HG02970 (cell line): Measurements from ENCODE around the gene OLFML3.
"Not testable (repeated sequence)": the region's sequence is repeated elsewhere in the genome, so short reads cannot be mapped to it uniquely, and the experiment has no call there.

Experiments
- ATAC-seq: cut with Tn5 transposase; IDR thresholded peaks from one replicate; pipeline ENCODE4 v1.9.1; 2021; ENCODE audit warnings: mild to moderate bottlenecking, moderate library complexity, moderate number of reproducible peaks; ENCODE audit not compliant: unreplicated experiment, low FRiP score

The OLFML3 gene

DNA sequence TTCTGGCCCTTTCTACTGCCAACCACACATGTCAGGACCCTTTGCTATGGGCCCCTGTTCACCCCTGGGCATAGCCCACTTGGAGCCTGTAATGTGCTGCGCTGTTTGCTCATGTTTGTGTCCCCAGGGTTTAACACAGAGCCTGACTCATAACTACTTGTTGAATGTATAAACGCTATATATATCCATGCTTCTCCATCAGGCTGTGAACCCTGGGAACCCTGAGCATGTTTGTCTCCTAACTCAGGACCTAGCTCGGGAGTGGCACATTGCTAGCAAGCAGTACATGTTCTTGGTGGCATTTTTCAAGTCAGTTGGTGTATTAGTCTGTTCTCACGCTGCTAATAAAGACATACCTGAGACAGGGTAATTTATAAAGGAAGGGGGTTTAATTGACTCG lies 8.0 kb downstream of the OLFML3 start:
- ATAC-seq, result no peak

DNA sequence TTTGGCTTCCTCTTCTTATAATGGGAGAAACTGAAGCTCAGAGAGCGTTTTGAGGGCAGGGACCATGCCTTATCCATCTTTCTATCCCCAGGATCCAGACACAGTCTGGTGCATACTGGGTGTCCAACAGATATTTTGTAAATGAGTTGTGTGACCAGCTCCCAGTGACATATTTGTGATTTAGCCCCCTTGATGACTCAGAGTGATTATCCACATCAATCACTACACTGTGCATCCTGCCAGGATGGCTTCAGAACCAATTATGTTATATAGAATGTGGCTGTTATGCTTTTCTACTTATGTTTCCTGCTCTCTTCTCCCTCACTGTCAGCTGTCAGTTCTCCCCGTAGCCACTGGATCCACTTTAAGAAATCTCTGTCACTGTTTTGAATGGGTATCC lies 11.3 kb downstream of the OLFML3 start:
- ATAC-seq, result no peak

DNA sequence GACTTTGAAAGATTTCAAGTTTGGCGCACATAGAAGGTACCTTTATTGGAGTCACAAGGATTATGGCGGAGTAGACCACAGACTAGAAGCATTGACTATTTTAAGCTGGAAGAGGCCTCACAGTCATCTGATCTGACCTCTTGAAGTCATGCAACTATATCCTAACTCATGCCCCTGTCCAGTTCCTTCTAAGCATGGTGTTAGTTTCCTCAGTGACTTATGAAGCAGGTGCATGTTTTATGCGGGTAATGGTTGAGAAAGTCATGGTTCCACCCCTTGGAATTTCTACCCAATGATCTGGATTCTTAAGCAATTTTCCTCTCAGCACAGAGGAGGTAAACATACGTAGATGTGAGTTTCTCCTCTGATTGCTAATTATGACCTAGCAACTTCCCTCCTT lies 11.7 kb downstream of the OLFML3 start:
- no peak for ATAC-seq

DNA sequence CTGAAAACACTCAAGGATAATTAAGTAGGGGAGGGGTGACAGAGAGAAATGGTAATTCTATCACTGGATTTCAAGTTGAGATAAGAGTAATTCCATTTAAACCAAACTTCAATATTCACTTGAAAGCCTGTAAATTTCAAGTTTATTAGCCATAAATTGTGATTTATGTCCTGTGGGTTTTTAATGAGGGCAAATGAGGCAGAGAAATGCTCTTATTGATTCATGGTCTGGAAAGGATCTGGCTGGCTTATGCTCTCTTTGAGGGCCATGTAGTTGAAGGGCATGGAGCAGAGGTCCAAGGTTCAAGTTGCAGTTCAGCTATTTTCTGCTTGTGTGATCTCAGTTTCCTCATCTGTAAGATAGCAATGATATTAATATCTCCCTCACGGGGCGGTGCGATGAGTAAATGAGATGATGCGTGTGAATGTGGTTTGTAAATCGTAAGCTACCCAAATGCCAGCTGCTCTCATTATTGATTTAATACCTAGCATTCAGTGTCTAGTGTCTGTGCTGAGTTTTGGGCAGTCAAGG lies 12.3 kb downstream of the OLFML3 start:
- ATAC-seq, result no peak

DNA sequence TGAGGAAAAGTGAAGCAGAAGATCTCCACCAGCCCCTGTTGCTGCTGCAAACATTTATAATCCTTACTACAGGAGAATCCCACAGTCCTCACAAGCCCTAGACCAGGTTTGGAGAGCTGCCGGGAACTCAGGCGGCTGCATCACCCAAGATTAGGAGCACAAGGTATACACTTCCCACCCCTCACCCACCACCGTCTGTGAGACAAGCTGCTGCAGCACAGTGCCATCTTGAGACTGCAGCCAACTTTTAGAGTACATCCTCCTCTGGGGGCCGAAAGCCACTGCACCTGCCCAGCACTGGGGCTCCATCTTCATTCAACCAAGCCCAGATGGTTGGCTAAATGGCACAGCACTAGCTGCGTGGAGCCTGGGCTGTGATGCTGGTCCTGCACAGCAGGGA lies 13.8 kb downstream of the OLFML3 start:
- no peak for ATAC-seq

DNA sequence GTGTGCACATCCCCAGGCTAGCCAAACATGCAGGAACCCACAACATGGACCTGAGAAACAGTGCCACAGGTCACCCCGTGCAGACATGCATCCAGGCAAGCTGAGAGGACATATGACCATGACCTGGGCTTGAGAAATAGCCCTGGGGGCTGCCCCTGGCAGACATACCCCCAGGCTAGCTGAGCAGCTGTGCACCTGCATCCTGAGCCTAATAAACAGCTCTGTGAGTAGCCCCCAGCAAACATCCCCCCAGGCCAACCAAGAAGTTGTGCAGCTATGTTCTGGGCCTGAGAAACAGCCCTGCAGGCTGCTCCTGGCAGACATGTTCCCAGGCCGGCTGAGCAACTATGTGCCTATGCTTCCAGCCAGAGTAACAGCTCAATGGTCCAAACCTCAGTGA lies 14.5 kb downstream of the OLFML3 start:
- no peak for ATAC-seq

DNA sequence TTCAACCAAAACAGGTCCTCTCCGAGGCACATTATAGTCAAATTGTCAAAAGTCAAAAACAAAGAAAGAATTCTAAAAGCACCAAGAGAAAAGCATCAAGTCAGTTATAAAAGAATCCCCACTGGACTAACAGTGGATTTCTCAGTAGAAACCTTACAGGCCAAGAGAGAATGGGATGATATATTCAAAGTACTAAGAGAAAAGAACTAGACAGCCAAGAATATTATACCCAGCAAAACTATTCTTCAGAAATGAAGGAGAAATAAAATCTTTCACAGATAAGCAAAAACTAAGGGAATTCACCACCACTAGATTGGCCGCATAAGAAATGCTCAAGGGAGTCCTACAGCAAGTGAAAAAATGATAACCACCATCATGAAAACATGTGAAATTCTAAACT lies 16.1 kb downstream of the OLFML3 start:
- no peak for ATAC-seq

DNA sequence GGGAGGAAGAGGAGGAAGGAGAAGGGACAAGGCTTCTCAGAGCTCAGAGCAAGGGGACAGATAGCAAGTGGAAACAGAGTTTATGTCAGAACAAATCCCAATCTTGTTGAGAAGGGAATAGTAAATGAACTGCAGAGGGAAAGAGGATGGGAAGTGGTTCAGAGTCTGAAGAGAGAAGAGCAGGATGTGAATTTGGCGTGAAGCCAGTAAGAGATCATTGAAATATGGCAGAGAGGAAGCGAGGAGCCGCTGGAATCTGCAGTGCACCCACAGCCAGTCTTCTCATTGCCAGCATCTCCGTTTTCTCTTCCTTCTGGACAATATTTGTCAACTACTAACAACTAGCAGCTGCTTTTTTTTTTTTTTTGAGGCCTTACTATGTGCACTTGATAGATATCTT lies 19.1 kb downstream of the OLFML3 start:
- ATAC-seq, result no peak

DNA sequence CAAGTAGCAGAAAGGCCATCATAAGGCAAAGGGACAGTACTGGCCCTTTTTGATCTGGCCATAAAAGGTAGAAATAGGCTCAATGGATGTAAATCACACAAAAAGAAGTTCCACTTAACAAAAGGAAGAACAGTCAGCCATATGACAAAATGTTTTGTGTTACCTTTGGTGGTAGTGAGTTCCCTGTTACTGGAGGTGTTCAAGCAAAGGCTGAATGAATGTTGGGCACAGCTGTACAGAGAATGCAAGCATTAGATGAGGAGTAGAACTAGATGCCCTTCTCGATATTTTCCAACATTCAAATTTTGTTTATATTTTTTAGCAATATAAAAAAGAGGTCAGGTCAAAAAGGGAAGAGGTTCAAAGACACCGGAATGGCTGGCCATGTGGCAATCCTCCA lies 20.0 kb downstream of the OLFML3 start:
- no peak for ATAC-seq

DNA sequence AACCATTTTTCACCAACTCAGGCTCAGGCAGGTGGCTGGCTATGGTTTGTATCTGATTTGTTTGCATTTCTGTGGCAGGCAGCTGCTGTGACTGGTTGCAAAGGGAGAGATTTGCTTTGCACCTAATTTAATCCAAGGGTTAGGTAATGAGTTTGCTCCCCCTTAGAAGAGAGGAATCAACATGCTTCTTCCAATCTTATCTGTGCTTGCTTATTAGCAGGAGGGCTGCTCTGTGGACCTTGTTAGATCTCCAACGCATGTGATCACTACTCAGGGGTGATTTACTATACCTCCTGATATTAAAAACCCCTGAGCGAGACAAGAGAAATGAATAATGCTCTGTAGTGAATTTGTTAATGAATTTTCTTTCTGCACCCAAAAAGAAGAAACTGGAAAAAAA lies 20.5 kb downstream of the OLFML3 start:
- no peak for ATAC-seq

DNA sequence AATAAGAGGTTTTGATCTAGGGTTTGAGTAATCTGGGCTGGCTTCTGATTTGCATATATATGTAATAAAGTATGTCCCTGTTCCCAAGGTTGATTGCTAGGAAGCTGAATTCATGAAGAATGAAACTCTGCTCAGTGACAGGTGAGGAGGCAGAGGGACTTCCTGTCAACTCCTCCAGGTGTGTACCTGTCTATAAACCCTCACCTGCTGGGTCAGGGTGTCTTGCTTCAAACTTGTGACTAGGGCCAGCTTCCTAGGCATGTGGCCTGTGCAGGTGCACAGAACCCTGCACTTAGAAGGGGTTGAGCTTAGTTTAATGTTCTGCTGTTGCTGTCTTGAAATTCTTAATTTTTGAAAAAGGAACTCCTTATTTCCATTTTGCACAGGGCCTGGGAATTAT lies 21.1 kb downstream of the OLFML3 start:
- ATAC-seq, result no peak

DNA sequence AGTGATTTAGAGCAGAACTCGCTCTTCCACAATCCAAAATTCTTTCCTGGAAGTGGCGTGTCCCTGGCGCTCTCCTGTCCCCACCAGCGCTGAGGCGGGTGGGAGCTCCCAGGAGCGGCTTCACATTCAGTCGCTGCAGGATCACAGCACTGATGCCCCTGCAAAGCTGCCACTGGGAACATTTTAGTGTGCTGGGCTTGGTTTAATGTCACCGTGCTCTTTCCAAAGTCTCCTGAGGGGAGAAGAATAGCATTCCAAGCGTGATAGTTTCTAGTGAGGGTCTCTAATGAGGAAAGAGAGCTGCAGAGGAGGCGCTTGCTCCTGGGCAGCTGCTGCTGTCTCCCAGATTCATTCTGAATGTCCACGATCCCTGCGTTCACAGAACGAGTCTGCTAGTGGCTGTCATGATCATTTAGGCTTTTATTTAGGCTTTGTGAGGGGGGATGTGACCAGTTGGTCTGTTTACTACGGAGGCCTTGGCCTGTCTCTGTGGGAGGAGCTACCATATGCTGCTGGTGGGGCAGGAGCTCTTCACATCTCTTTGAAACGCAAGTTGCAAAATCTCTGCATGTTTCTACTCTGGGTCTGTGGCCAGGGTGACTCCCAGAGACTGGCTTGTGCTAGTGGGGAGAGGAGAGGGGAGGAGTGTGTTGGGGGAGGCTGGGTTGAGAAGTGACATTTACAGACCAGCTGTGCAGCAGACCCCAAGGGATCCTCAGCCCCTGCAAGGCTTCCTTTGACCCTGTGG lies 23.4 kb downstream of the OLFML3 start:
- ATAC-seq, result no peak

DNA sequence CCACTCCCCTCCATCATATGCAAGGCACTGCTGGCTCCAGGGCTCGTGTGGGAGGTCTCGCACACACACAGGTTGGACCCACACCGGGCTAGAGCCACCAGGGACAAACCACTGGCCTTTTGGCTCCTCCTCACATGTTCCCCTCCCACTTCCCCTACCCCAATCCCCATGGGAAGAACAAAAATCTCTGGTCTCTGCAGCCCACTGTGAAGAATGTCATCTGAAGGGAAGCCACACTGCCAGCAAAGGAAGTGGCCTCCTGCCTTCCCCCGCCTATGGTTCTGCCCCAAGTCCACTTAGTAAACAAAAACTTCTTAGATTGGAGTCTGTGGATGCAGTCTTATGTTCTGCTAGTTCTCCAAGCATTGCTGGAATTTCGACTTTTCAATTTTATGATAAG lies 24.2 kb downstream of the OLFML3 start:
- no peak for ATAC-seq

DNA sequence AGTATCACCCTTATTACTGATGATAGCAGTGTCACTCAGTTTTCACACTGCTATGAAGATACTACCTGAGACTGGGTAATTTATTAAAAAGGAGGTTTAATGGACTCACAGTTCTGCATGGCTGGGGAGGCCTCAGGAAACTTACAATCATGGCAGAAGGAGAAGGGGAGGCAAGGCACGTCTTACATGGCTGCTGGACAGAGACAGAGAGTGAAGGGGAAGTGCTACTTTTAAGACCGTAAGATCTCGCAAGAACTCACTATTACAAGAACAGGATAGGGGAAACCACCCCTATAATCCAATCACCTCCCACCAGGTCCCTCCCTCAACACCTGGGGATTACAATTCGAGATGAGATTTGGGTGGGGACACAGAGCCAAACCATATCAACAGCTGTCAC lies 27.6 kb downstream of the OLFML3 start:
- ATAC-seq, result not testable (repeated sequence)

DNA sequence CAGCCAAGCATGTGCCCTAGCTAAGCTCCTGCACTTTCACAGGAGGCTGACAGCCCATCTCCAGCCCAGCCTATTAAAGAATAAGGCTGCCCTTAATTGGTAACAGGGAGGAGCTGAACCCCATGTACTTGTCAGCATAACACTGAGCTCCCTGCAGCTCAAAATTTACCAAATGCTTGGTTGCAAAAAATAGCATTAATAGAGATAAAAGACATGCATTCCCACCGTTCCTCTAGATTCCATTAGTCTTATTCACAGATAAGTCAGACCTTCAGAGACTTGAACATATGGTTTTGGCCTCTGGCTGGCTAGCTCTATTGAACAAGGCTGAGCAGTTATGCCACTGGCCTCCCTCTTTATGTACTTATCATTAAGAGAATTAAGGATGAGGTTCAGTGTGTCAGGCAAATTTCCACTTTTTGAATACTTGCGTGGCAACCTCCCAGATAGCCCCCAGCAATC lies 29.2 kb downstream of the OLFML3 start:
- no peak for ATAC-seq

DNA sequence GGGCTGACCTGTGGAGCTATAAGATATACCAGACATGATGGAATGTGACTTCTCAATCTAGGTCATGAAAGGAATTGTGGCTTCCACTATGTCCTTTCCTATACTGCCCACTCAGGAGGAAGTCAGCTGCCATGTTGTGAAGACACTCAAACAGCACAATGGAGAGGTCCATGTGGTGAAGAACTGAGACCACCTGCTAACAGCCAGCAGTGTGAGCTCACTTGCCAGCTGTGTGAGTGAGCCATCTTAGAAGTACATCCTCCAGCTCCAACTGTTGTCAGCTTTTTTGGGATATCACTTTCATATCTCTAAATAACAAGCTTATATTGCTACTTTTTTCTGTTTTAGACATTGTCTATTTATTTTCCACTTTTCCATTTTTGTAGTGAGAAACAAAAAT lies 29.7 kb downstream of the OLFML3 start:
- ATAC-seq, result no peak

DNA sequence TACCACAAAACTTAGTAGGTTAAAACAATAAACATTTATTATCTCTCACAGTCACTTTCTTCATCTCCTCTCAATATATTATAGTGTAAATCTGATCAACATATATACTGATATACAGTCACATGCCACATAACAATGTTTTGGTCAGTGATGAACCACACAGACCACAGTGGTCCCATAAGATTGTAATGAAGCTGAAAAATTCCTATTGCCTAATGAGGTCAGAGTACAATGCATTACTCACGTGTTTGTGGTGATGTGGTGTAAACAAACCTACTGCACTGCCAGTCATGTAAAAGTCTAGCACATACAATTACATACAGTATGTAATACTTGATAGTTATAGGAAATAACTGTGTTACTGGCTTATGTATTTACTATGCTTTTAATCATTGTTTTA lies 30.1 kb downstream of the OLFML3 start:
- ATAC-seq, result no peak

DNA sequence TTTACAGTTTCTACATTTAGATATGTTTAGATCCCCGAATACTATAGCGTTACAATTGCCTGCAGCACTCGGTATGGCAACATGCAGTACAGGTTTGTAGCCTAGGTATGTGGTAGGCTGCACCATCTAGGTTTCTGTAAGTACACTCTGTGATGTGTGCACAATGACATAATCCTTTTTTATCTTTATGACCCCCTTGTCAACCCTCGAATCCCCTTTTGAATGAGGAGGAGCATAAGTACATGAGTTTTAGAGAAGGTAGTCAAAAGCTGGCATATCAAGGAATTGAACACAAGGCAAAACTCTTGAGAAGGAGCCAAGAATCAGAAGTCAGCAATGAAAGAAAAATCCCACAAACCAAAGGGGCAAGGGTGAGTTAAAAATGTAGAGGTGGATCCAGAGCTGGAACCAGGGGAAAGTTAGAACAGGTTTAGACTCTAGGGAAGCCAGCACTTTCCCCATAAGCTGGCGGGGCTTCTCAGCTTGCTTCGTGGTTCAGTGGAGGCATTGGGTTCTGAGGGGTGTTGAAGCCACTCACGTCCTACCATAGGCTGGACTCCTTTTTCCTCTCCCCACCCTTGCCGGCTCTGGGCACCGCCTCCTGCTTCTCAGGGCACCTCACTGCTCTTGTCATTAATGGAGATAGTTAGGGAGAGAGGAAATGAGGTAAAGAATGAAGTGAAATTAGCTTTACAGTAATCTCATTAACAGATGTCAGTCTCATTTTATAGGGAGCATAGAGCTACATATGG lies 31.3 kb downstream of the OLFML3 start:
- no peak for ATAC-seq

DNA sequence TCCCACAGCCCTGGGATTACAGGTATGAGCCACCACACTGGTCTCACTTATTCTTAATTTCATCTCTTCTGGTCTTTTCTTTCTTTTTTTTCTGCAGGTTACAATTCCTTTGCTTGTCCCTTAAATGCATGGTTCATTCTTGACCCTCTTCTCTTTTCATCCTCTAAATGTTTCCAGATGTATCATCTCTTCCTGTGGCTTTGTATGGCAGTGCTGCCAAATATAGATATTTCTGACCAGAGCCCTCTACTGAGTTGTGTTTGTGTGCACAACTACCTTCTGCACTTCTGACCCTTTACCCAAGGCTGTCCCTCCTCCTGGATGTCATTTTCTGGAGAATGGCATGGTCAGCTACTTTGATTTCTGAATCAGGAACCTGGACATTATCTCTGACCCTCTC lies 32.5 kb downstream of the OLFML3 start:
- ATAC-seq, result no peak

DNA sequence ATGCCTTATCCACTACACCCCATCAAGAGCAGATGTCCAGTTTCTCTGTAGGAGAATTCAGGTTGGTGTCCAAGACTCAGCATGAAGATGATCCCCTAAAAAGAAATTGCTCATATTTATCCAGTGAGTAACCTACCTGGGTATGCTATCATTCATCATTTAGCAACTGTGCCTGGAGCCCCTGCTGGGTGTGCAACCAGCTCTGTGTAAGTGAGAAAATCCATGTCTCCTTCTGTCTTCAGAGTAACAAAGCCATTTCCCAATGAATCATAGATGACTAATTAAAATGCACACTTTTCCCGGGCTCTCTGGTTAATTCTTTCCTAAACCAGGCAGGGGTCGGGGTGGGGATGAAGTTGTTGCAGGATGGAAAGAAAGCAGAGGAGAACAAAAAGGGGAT lies 35.8 kb downstream of the OLFML3 start:
- no peak for ATAC-seq

DNA sequence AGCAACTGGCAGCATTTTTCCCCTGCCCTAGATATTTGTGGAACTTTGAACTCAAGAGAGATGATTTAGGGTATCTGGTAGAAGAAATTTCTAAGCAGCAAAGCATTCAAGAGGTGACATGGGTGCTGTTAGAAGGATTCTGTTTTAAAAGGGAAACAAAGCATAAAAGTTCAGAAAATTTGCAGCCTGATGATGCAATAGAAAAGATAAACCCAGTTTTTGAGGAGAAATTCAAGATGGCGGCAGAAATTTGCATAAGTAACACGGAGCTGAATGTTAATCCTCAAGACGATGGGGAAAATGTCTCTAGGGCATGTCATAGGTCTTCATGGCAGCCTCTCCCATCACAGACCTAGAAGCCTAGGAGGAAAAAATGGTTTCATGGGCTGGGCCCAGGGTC lies 40.5 kb downstream of the OLFML3 start:
- not testable (repeated sequence) for ATAC-seq

DNA sequence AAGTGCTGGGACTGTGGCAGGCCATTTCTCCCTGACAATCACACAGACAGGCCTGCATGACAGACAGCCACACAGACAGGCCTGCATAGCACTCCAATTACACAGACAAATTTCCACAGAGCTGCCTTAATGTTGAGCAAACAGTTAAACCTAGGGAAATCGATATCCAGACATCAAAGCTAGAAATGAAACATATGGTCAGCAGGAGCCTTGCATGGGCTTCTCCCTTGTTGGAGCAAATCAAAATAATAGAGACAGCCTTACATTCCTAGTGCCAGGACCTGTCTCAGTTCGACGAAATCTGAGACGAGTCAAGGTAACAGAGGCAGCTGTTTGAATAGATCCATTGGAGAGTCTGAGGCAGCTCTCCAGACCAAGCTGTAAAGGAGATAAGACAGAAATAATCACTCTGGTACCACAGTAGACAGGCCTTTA lies 42.4 kb downstream of the OLFML3 start:
- ATAC-seq, result no peak
